Ureter (tissue), 1 donor: ENCODE data around the gene RTN4R. TPM values are rescaled to one million over a fixed set of nuclear protein-coding genes. Genes with fewer than 3 reads are reported as not detected.
A peak's percentile ranks its signal among the peaks of the same experiment; 100 is the strongest.
"Not testable (repeated sequence)": the region's sequence is repeated elsewhere in the genome, so short reads cannot be mapped to it uniquely, and the experiment has no call there.

Source experiments
- DNase-seq: peaks from one replicate; pipeline ENCODE4 v3.0.0-alpha.2; 2020; ENCODE audit warnings: low spot score
- total RNA-seq: library from RNA; stranded (reverse); gene quantifications from one replicate; pipeline ENCODE4 v1.2.4, GENCODE V29; 2023
- donor health status: DM: yes; HTN: yes; CAD: no.

Gene RTN4R
- total RNA-seq, 1 donor from 2014 or later: 1.3 TPM

GRCh38 chr22:20286784-20287423, 18.8 kb upstream of the RTN4R start:
- DNase-seq: not testable (repeated sequence)

GRCh38 chr22:20286312-20286660, 18.2 kb upstream of the RTN4R start:
- not testable (repeated sequence) for DNase-seq

GRCh38 chr22:20285473-20286311, 17.6 kb upstream of the RTN4R start:
- peak; percentile 83 for DNase-seq

- no peak for DNase-seq
Observed at GRCh38 chr22:20284471-20285086, 16.5 kb upstream of the RTN4R start.

- no peak for DNase-seq
Observed at GRCh38 chr22:20283674-20284066, 15.6 kb upstream of the RTN4R start.

- no peak for DNase-seq
Observed at GRCh38 chr22:20282901-20283673, 15.0 kb upstream of the RTN4R start.

GRCh38 chr22:20281891-20282290, 13.8 kb upstream of the RTN4R start:
- no peak for DNase-seq

GRCh38 chr22:20281473-20281872, 13.4 kb upstream of the RTN4R start:
- DNase-seq: not testable (repeated sequence)

GRCh38 chr22:20280866-20281265, 12.7 kb upstream of the RTN4R start:
- no peak for DNase-seq

GRCh38 chr22:20280163-20280562, 12.0 kb upstream of the RTN4R start:
- DNase-seq: not testable (repeated sequence)

GRCh38 chr22:20279662-20280134, 11.6 kb upstream of the RTN4R start:
- DNase-seq: no peak

GRCh38 chr22:20278726-20279490, 10.8 kb upstream of the RTN4R start:
- not testable (repeated sequence) for DNase-seq

GRCh38 chr22:20277936-20278635, 10.0 kb upstream of the RTN4R start:
- not testable (repeated sequence) for DNase-seq

- no peak for DNase-seq
Observed at GRCh38 chr22:20276468-20276867, 8.3 kb upstream of the RTN4R start.

GRCh38 chr22:20275836-20276235, 7.7 kb upstream of the RTN4R start:
- DNase-seq: no peak

- not testable (repeated sequence) for DNase-seq
Observed at GRCh38 chr22:20275325-20275724, 7.2 kb upstream of the RTN4R start.

- not testable (repeated sequence) for DNase-seq
Observed at GRCh38 chr22:20274374-20274773, 6.3 kb upstream of the RTN4R start.

GRCh38 chr22:20273758-20274181, 5.7 kb upstream of the RTN4R start:
- DNase-seq: no peak

GRCh38 chr22:20272700-20273099, 4.6 kb upstream of the RTN4R start:
- no peak for DNase-seq

GRCh38 chr22:20272174-20272573, 4.1 kb upstream of the RTN4R start:
- DNase-seq: no peak
